GM23248 (cell line): ENCODE measurements around the gene MMP28. TPM values are rescaled to one million over a fixed set of nuclear protein-coding genes. Genes with fewer than 3 reads are reported as not detected.

Source experiments
- DNase-seq: peaks from one replicate; pipeline ENCODE4 v3.0.0-alpha.2; 2015
- H2AFZ ChIP-seq: fragments of 200-600 bp; sonication (generic); 2 replicates; pipeline ENCODE4 v1.6.1; 2016; ENCODE audit warnings: antibody characterized with exemption
- H3F3A ChIP-seq: fragments of 200-600 bp; sonication (generic); 2 replicates; pipeline ENCODE4 v1.6.1; 2016; ENCODE audit warnings: mild to moderate bottlenecking, antibody characterized with exemption, mixed run types; ENCODE audit not compliant: insufficient read depth
- H3K27ac ChIP-seq: fragments of 200-600 bp; sonication (generic); 2 replicates; pipeline ENCODE4 v1.5.1; 2016; ENCODE audit warnings: mild to moderate bottlenecking
- H3K27me3 ChIP-seq: fragments of 200-600 bp; sonication (generic); replicated peaks from 2 replicates; pipeline ENCODE4 v1.6.1; 2016; ENCODE audit warnings: mild to moderate bottlenecking; ENCODE audit not compliant: insufficient read depth
- H3K36me3 ChIP-seq: fragments of 200-600 bp; sonication (generic); 2 replicates; pipeline ENCODE4 v1.6.1; 2016; ENCODE audit warnings: low read depth, mild to moderate bottlenecking
- H3K4me1 ChIP-seq: fragments of 200-600 bp; sonication (generic); 2 replicates; pipeline ENCODE4 v1.6.1; 2016; ENCODE audit warnings: mild to moderate bottlenecking; ENCODE audit not compliant: insufficient read depth
- H3K4me2 ChIP-seq: fragments of 200-600 bp; sonication (generic); one replicate; pipeline ENCODE4 v1.6.1; 2016; ENCODE audit warnings: mild to moderate bottlenecking; ENCODE audit not compliant: unreplicated experiment
- H3K4me3 ChIP-seq: fragments of 200-600 bp; sonication (generic); 2 replicates; pipeline ENCODE4 v1.5.1; 2016; ENCODE audit warnings: mild to moderate bottlenecking
- H3K79me2 ChIP-seq: fragments of 200-600 bp; sonication (generic); 2 replicates; pipeline ENCODE4 v1.6.1; 2016; ENCODE audit warnings: mild to moderate bottlenecking; ENCODE audit not compliant: insufficient read depth
- H3K9ac ChIP-seq: fragments of 200-600 bp; sonication (generic); 2 replicates; pipeline ENCODE4 v1.6.1; 2016; ENCODE audit warnings: mild to moderate bottlenecking
- H3K9me2 ChIP-seq: fragments of 200-600 bp; sonication (generic); 2 replicates; pipeline ENCODE4 v1.6.1; 2016; ENCODE audit warnings: mixed run types, mild to moderate bottlenecking, moderate library complexity; ENCODE audit not compliant: insufficient read depth
- H3K9me3 ChIP-seq: fragments of 200-600 bp; sonication (generic); one replicate; pipeline ENCODE4 v1.6.1; 2017; ENCODE audit warnings: low read depth
- H4K20me1 ChIP-seq: fragments of 200-600 bp; sonication (generic); 2 replicates; pipeline ENCODE4 v1.6.0; 2016; ENCODE audit not compliant: insufficient read depth
- EZH2 ChIP-seq: fragments of 200-600 bp; sonication (generic); IDR thresholded peaks from 2 replicates; pipeline ENCODE4 v1.6.1; 2018; ENCODE audit warnings: antibody characterized with exemption, mild to moderate bottlenecking; ENCODE audit not compliant: insufficient read depth, poor library complexity, severe bottlenecking
- EZH2phosphoT487 ChIP-seq: fragments of 200-600 bp; sonication (generic); IDR thresholded peaks from 2 replicates; pipeline ENCODE4 v1.6.1; 2018; ENCODE audit warnings: antibody characterized with exemption, moderate library complexity, mild to moderate bottlenecking, low read depth; ENCODE audit not compliant: insufficient read depth
- WGBS, 2 experiments: methylation state at CpG; one replicate each; pipeline ENCODE4 v1.1.6; 2015 to 2017; ENCODE audit warnings: low lambda C conversion rate in 2 of 2, low coverage in 1 of 2; ENCODE audit errors: missing lambda C conversion rate in 2 of 2; 5-methylcytosine and 5-hydroxymethylcytosine counted together
- in situ Hi-C: fragments of 300-500 bp; cut with MboI; formaldehyde crosslinking; loops from 2 replicates; pipeline ENCODE4 v1.15.0; 2020
- polyA plus RNA-seq: library from polyadenylated mRNA; unstranded; fragments of >200 nt; fragmentation: Nextera tagmentation; extraction: Ambion mirVana; gene quantifications from 2 replicates; pipeline ENCODE4 v1.2.1, GENCODE V29; 2016
- total RNA-seq: library from RNA; depleted of rRNA; stranded (reverse); fragments of >200 nt; shearing (Covaris generic); gene quantifications from 2 replicates; pipeline ENCODE4 v1.2.3, GENCODE V29; 2014

Gene MMP28
- total and polyA plus RNA-seq, 2 experiments from 2014 or later: not detected

GRCh38 chr17:35725058-35725457, 70.4 kb downstream of the MMP28 start:
- DNase-seq: no peak
- Histone ChIP-seq H3K9me2 (no peaks in the 10 kb centered on the region), H3K27ac (no peak overlapping the region), H3F3A (peaks cover 6% of the 10 kb centered on the region; the same call in 1 of the 2 replicates), H4K20me1 (no peaks in the 10 kb centered on the region), H3K36me3 (peaks cover 23% of the 10 kb centered on the region), H3K79me2 (no peaks in the 10 kb centered on the region), H3K4me2 (no peak overlapping the region), H2AFZ (no peak overlapping the region), H3K9ac (no peak overlapping the region), H3K27me3 (no peaks in the 10 kb centered on the region), H3K4me1 (peaks cover 13% of the 10 kb centered on the region), H3K4me3 (no peak overlapping the region), H3K9me3 (no peaks in the 10 kb centered on the region)
- 81 to 83% methylated on average over 4 of the region's 4 CpGs for WGBS, 2 experiments
- TF ChIP-seq EZH2 (no peak), EZH2phosphoT487 (no peak)
- in situ Hi-C loops: no loop called here

GRCh38 chr17:35723735-35724134, 71.7 kb downstream of the MMP28 start:
- Histone ChIP-seq H3K27me3 (no peaks in the 10 kb centered on the region), H3K9me3 (no peaks in the 10 kb centered on the region), H3F3A (peaks cover 6% of the 10 kb centered on the region; the same call in 1 of the 2 replicates), H3K4me1 (peaks cover 13% of the 10 kb centered on the region), H2AFZ (no peak overlapping the region), H3K27ac (no peak overlapping the region), H3K4me3 (no peak overlapping the region), H3K36me3 (peaks cover 23% of the 10 kb centered on the region), H3K9ac (no peak overlapping the region), H3K4me2 (no peak overlapping the region), H3K9me2 (no peaks in the 10 kb centered on the region), H4K20me1 (no peaks in the 10 kb centered on the region), H3K79me2 (no peaks in the 10 kb centered on the region)
- no peak for DNase-seq
- 94 to 100% methylated on average over 2 of the region's 2 CpGs for WGBS, 2 experiments
- in situ Hi-C loops: no loop called here
- TF ChIP-seq EZH2: no peak
- TF ChIP-seq EZH2phosphoT487: no peak

GRCh38 chr17:35717475-35717874, 78.0 kb downstream of the MMP28 start:
- Histone ChIP-seq H3F3A (peaks cover 15% of the 10 kb centered on the region), H3K27me3 (no peaks in the 10 kb centered on the region), H4K20me1 (no peaks in the 10 kb centered on the region), H3K9me2 (no peaks in the 10 kb centered on the region), H2AFZ (no peak overlapping the region), H3K79me2 (no peaks in the 10 kb centered on the region; the same call in 1 of the 2 replicates), H3K4me1 (peaks cover 15% of the 10 kb centered on the region), H3K4me2 (no peak overlapping the region), H3K9me3 (no peaks in the 10 kb centered on the region), H3K9ac (no peak overlapping the region), H3K36me3 (peaks cover 12% of the 10 kb centered on the region), H3K4me3 (no peak overlapping the region), H3K27ac (no peak overlapping the region)
- TF ChIP-seq EZH2phosphoT487 (no peak), EZH2 (no peak)
- no peak for DNase-seq
- 91 to 94% methylated on average over 2 of the region's 2 CpGs for WGBS, 2 experiments
- in situ Hi-C loops: no loop called here

GRCh38 chr17:35716897-35717465, 78.5 kb downstream of the MMP28 start:
- DNase-seq: no peak

More at GRCh38 chr17:35716897-35717465, 78.5 kb downstream of the MMP28 start:
- Histone ChIP-seq H3K4me1 (peaks cover 16% of the 10 kb centered on the region), H3F3A (peaks cover 20% of the 10 kb centered on the region), H3K9ac (no peak overlapping the region), H3K36me3 (peaks cover 14% of the 10 kb centered on the region), H3K4me2 (no peak overlapping the region), H3K27me3 (no peaks in the 10 kb centered on the region), H3K9me3 (no peaks in the 10 kb centered on the region), H4K20me1 (no peaks in the 10 kb centered on the region), H3K27ac (no peak overlapping the region), H3K79me2 (no peaks in the 10 kb centered on the region; the same call in 1 of the 2 replicates), H3K9me2 (no peaks in the 10 kb centered on the region), H3K4me3 (no peak overlapping the region), H2AFZ (no peak overlapping the region)
- 78 to 82% methylated on average over 4 of the region's 4 CpGs for WGBS, 2 experiments
- no peak for TF ChIP-seq EZH2phosphoT487
- TF ChIP-seq EZH2: no peak
- in situ Hi-C loops: no loop called here
